Chondrocyte (in vitro differentiated cells): ENCODE results near the gene NTN1. TPM values are rescaled to one million over a fixed set of nuclear protein-coding genes. Genes with fewer than 3 reads are reported as not detected.

Experiments
- DNase-seq: peaks from one replicate; pipeline ENCODE4 v3.0.0; 2021; ENCODE audit warnings: mixed read lengths, low spot score
- H3K27ac Mint-ChIP-seq: one replicate; pipeline ENCODE4 v1.8.0; 2021; ENCODE audit warnings: mild to moderate bottlenecking, moderate library complexity, mixed read lengths; ENCODE audit not compliant: unreplicated experiment
- H3K27me3 Mint-ChIP-seq: 2 replicates; pipeline ENCODE4 v1.8.0; 2021; ENCODE audit warnings: low read depth, mixed read lengths
- H3K36me3 Mint-ChIP-seq: 2 replicates; pipeline ENCODE4 v1.8.0; 2021; ENCODE audit warnings: low read depth, mixed read lengths
- H3K4me1 Mint-ChIP-seq: 2 replicates; pipeline ENCODE4 v1.8.0; 2021; ENCODE audit warnings: low read depth, mild to moderate bottlenecking, mixed read lengths
- H3K4me3 Mint-ChIP-seq: one replicate; pipeline ENCODE4 v1.8.0; 2021; ENCODE audit warnings: mild to moderate bottlenecking, moderate library complexity, mixed read lengths; ENCODE audit not compliant: unreplicated experiment
- H3K9me3 Mint-ChIP-seq: 2 replicates; pipeline ENCODE4 v1.8.0; 2021; ENCODE audit warnings: low read depth, mixed read lengths
- total RNA-seq: library from RNA; stranded (reverse); gene quantifications from 3 replicates; pipeline ENCODE4 v1.2.1, GENCODE V29; 2021
- TF ChIP-seq, protein P1 (sequence below): fragments of 200-600 bp; sonication (generic); IDR thresholded peaks from 2 replicates; pipeline ENCODE4 v1.5.0; 2021; ENCODE audit warnings: antibody characterized with exemption, mild to moderate bottlenecking, moderate library complexity

Gene NTN1
- total RNA-seq, 1 donor from 2014 or later = 4.0 TPM

GRCh38 chr17:9109933-9110332 is 88.6 kb downstream of the NTN1 start:
- H3K4me3 Mint-ChIP-seq = no peak overlapping the region
- H3K9me3 Mint-ChIP-seq = no peaks in the 10 kb centered on the region
- H3K4me1 Mint-ChIP-seq = no peaks in the 10 kb centered on the region
- H3K27ac Mint-ChIP-seq = no peak overlapping the region
- peak; percentile 3 for DNase-seq
- no peaks in the 10 kb centered on the region for H3K36me3 Mint-ChIP-seq
- H3K27me3 Mint-ChIP-seq = no peaks in the 10 kb centered on the region
- TF ChIP-seq, protein P1, sequence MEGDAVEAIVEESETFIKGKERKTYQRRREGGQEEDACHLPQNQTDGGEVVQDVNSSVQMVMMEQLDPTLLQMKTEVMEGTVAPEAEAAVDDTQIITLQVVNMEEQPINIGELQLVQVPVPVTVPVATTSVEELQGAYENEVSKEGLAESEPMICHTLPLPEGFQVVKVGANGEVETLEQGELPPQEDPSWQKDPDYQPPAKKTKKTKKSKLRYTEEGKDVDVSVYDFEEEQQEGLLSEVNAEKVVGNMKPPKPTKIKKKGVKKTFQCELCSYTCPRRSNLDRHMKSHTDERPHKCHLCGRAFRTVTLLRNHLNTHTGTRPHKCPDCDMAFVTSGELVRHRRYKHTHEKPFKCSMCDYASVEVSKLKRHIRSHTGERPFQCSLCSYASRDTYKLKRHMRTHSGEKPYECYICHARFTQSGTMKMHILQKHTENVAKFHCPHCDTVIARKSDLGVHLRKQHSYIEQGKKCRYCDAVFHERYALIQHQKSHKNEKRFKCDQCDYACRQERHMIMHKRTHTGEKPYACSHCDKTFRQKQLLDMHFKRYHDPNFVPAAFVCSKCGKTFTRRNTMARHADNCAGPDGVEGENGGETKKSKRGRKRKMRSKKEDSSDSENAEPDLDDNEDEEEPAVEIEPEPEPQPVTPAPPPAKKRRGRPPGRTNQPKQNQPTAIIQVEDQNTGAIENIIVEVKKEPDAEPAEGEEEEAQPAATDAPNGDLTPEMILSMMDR = no peak

GRCh38 chr17:9110501-9110900 is 89.2 kb downstream of the NTN1 start:
- Mint-ChIP-seq H3K9me3 (no peaks in the 10 kb centered on the region), H3K4me3 (no peak overlapping the region), H3K27ac (no peak overlapping the region), H3K36me3 (no peaks in the 10 kb centered on the region), H3K27me3 (no peaks in the 10 kb centered on the region), H3K4me1 (peaks cover 3% of the 10 kb centered on the region)
- peak; percentile 40 for DNase-seq
- TF ChIP-seq, protein P1 = no peak

- H3K36me3 Mint-ChIP-seq = no peaks in the 10 kb centered on the region
- peaks cover 7% of the 10 kb centered on the region for H3K4me1 Mint-ChIP-seq
- no peak overlapping the region for H3K27ac Mint-ChIP-seq
- TF ChIP-seq, protein P1 = peak; percentile 75
- peak overlapping the region; percentile 65 for H3K4me3 Mint-ChIP-seq
- H3K9me3 Mint-ChIP-seq = peaks cover 4% of the 10 kb centered on the region
- no peaks in the 10 kb centered on the region for H3K27me3 Mint-ChIP-seq
- DNase-seq = no peak
These were observed 94.2 kb downstream of the NTN1 start for GRCh38 chr17:9115214-9116191.

GRCh38 chr17:9116311-9116835 is 95.1 kb downstream of the NTN1 start:
- TF ChIP-seq, protein P1 = no peak
- Mint-ChIP-seq H3K4me1 (peaks cover 7% of the 10 kb centered on the region), H3K27ac (no peak overlapping the region), H3K36me3 (no peaks in the 10 kb centered on the region), H3K4me3 (peak overlapping the region; percentile 21), H3K27me3 (peaks cover 3% of the 10 kb centered on the region), H3K9me3 (peaks cover 4% of the 10 kb centered on the region)
- no peak for DNase-seq

GRCh38 chr17:9116861-9117568 is 95.7 kb downstream of the NTN1 start:
- H3K9me3 Mint-ChIP-seq = peaks cover 4% of the 10 kb centered on the region
- no peak overlapping the region for H3K4me3 Mint-ChIP-seq
- peaks cover 7% of the 10 kb centered on the region for H3K27me3 Mint-ChIP-seq
- H3K27ac Mint-ChIP-seq = no peak overlapping the region
- peaks cover 2% of the 10 kb centered on the region for H3K36me3 Mint-ChIP-seq
- peaks cover 7% of the 10 kb centered on the region for H3K4me1 Mint-ChIP-seq
- DNase-seq = peak; percentile 53
- TF ChIP-seq, protein P1 = no peak
